ENCODE results near the gene EIF2B1. TPM values are rescaled to one million over a fixed set of nuclear protein-coding genes. Genes with fewer than 3 reads are reported as not detected.

The EIF2B1 gene
- polyA plus RNA-seq, 1 of the 3 experiments (the other 2 are of a cell fraction) = 90.5 TPM

DNA sequence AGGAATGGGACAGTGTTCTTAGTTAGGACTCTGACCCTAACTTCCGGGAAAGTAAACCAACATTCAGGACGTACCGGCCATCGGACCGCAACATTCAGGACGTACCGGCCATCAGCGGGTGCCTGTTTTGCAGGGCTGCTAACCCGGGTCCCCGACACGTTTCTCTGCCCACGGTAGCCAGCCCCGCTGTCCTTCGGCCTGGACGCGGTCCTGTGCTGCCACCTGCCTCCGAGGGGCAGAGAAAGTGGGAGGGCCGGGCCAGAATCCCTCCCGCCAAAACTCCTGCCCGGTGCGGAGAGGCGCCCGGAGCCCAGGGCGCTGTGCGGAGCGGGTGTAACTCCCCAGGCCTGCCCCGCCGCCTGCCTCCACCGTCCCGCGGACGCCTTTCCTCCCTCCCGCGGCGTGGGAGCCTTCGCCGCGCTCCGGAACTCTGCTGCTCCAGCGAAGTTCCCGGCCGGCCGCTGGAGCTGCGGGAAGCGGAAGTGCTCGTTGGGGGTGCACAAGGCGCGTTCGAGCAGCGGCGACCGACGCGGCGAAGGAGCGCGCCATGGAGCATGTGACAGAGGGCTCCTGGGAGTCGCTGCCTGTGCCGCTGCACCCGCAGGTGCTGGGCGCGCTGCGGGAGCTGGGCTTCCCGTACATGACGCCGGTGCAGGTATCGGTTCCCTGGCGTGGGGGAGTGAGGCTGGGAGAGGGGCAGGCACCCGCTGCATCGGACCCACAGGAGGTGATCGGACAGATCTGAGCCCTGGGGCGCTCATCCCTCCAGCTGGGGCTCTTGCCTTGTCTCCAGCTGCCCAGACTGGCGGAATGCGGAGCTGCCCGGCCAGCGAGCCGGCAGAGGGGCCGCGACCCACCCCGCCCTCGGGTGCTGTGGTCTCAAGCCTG, 31.6 kb downstream of the EIF2B1 start, which contains the start of gene DDX55 (continued):
- peak; percentile 86 for TF ChIP-seq SIN3A (IDR thresholded peaks at IDR 0.05; ENCODE audit: borderline replicate concordance, low read depth, low read length)
- TF ChIP-seq NFIC (IDR thresholded peaks at IDR 0.05; ENCODE audit: borderline replicate concordance) = no peak
- peak; percentile 96 for TF ChIP-seq TAF1 (IDR thresholded peaks at IDR 0.05; ENCODE audit: borderline replicate concordance, low read depth, low read length)
- TF ChIP-seq NRF1 (IDR thresholded peaks at IDR 0.05; ENCODE audit: low read depth, low read length) = no peak
- no peak for TF ChIP-seq FOSL2 (IDR thresholded peaks at IDR 0.05; ENCODE audit: borderline replicate concordance, low read depth)
- 0 out of 2 replicates have a peak, but pooled peaks have one; percentile 10 for TF ChIP-seq TEAD4 (IDR thresholded peaks at IDR 0.05; ENCODE audit: borderline replicate concordance, insufficient read depth)
- TF ChIP-seq YY1 (IDR thresholded peaks at IDR 0.05; ENCODE audit: low read depth) = peak; percentile 79; the same call in 1 of the 2 replicates
- peak; percentile 16; the same call in 1 of the 2 replicates for TF ChIP-seq TCF12 (IDR thresholded peaks at IDR 0.05)
- no peak for TF ChIP-seq RFX5 (IDR thresholded peaks at IDR 0.05; ENCODE audit: low read length)
- TF ChIP-seq GATA2 (CRISPR knock-in tag; IDR thresholded peaks at IDR 0.05) = peak; percentile 35; the same call in 1 of the 2 replicates
- TF ChIP-seq, protein P1, sequence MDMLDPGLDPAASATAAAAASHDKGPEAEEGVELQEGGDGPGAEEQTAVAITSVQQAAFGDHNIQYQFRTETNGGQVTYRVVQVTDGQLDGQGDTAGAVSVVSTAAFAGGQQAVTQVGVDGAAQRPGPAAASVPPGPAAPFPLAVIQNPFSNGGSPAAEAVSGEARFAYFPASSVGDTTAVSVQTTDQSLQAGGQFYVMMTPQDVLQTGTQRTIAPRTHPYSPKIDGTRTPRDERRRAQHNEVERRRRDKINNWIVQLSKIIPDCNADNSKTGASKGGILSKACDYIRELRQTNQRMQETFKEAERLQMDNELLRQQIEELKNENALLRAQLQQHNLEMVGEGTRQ (IDR thresholded peaks at IDR 0.05; ENCODE audit: borderline replicate concordance, low read depth, low read length) = no peak
- peak; percentile 77 for TF ChIP-seq USF1 (IDR thresholded peaks at IDR 0.05; ENCODE audit: borderline replicate concordance, low read depth)

DNA sequence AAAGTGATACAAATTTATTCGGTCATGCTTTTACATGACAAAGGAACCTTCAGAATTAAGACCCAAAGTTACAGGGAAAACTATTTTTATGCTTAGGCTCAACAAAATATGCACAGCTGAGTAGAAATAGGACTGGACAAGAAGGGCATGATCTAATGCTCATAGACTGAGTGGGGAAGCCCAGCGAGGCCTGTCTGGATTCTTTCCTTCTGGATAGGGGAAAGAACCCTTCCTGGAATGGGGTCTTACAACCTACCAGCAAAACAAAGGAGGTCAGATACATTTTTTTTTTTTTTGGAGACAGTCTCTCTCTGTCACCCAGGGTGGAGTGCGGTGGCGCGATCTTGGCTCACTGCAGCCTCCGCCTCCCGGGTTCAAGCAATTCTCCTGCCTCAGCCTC, 33.8 kb downstream of the EIF2B1 start:
- Histone ChIP-seq H3K9me3 (no peaks in the 10 kb centered on the region), H2AFZ (ENCODE audit: low read depth) (no peak overlapping the region), H3K27ac (ENCODE audit: low read depth in 2 of 2, low read length in 1 of 2) (no peak overlapping the region), H3K79me2 (ENCODE audit: insufficient read depth) (peaks cover 85% of the 10 kb centered on the region), H3K9ac (no peak overlapping the region), H3K4me1 (ENCODE audit: control insufficient read depth in 1 of 2, insufficient read depth in 2 of 2, low read depth in 1 of 2, low read length in 1 of 2) (peaks cover 4 to 7% of the 10 kb centered on the region in 2 experiments; a peak in 1 of 4 replicates), H3F3A (replicated peaks; ENCODE audit: insufficient read depth) (peaks cover 39% of the 10 kb centered on the region), H3K4me3 (ENCODE audit: low read depth in 2 of 2, low read length in 1 of 2) (no peak overlapping the region), H3K4me2 (no peak overlapping the region), H3K9me2 (no peaks in the 10 kb centered on the region), H3K36me3 (replicated peaks in 1 of 2; ENCODE audit: control insufficient read depth in 1 of 2, insufficient read depth in 2 of 2, low read length in 1 of 2) (peaks cover 43 to 44% of the 10 kb centered on the region in 2 experiments), H4K20me1 (ENCODE audit: insufficient read depth) (no peaks in the 10 kb centered on the region; the same call in 1 of the 2 replicates), H3K27me3 (ENCODE audit: insufficient read depth) (no peaks in the 10 kb centered on the region)
- WGBS (ENCODE audit: low lambda C conversion rate) = 88% methylated on average over 7 of the region's 7 CpGs
- ChIA-PET POLR2A (no interaction called here), CTCF (no interaction called here)
- no peak for DNase-seq
- TF ChIP-seq FOXM1 (IDR thresholded peaks at IDR 0.05; ENCODE audit: low read depth) (no peak), TAF1 (IDR thresholded peaks at IDR 0.05; ENCODE audit: borderline replicate concordance, low read depth, low read length) (no peak), CHD2 (IDR thresholded peaks at IDR 0.05; ENCODE audit: low read length, partially characterized antibody) (no peak)
